ENCODE data around the gene ADGRB2.

Gene ADGRB2

GRCh38 chr1:31701091-31701736 lies 62.9 kb downstream of the ADGRB2 start:
- DNase-seq: peak in 2 of 3 experiments; percentile 53 to 68

DNA sequence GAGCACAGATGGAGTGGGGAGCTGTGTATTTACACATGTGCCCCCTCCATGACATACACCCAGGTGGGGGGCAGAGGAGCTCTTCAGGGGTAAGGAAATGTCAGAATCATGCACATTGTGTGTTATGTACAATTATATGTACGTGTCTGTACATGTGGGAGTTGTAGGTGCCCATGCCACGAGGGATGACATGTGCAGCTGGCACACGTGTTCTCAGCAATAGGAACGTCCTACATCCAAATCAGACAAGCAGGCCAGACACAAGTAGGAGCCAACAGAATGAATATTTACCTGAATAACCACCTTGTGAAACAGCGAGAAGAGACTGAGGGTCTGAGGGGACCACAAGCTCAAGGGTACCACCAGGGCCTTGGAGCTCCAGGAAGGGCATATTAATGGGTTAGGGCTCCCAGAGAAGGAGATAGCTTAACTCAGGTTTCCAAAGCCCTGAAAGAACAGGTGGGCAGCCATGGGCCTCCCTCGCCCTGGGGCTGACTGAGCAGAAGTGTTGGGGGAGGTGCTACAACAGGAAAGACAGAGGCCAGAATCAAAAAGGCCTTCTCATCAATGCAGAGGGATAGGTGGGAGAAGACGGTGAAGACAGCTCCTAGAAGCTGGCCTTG lies 63.6 kb downstream of the ADGRB2 start:
- DNase-seq: peak in 1 of 3 experiments; percentile 58

DNA sequence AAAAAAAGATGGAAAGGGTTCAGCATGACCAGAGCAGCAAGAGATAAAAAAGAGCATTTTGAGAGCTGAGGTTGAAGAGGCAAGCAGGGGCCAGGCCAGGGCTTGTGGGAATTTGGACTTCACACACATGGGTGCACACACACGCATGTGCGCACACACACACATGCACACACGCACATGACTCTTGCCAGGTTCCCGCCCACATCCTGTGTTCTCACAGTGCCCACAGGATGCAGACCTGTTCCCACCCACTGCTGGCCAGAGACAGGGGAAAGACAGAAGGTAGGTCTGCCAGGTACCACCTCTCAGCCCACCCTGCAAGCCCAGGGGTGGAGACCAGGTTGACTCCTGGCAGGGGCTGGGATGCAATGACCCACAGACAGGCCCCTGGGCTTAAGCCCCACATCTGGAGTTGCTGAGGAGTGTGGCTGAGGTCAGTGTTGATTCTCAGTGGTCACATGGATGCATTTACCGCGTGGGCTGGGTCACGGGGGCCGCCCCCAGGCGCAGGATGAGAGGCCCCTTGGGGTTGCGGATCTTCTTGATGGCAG lies 64.7 kb downstream of the ADGRB2 start:
- DNase-seq: no peak

GRCh38 chr1:31697369-31697984 lies 66.7 kb downstream of the ADGRB2 start:
- DNase-seq: no peak

DNA sequence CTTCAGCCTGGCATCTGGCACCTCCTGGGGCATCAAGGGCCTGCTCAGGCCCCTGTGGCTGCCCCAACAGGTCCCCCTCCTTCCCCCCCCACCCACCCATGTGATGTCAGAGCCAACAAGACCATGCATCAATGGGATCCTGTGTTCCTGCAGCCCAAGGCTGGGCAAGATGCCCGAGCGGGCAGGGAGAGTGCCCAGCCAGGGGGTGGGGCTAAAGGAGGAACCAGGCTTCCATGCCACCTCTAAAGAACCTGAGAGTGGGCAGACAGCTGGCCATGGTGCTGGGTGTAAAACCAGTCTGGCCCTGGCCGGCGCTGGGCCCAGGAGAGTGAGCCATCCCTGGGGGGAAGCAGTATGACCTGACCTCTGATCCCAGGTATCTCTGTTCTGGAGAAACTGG lies 67.9 kb downstream of the ADGRB2 start:
- DNase-seq: no peak

DNA sequence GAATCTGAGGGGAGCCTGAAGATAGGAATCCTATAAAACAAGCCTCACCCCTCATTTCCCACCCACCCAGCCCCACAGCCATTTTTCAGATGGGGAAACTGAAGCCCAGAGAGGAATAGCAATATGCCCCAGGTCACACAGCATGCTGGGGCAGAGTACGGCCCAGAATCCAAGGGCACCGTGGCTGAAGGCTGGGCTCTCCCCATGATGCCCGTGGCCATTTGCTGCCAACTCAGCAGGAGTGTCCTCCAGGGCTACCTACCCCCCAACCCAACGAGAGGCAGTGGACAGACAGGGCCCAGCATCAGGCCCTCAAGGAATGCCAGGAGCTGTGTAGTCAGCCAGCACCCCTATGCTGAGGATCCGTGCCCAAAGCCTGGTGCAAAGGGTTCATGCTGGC lies 68.8 kb downstream of the ADGRB2 start:
- DNase-seq: no peak

DNA sequence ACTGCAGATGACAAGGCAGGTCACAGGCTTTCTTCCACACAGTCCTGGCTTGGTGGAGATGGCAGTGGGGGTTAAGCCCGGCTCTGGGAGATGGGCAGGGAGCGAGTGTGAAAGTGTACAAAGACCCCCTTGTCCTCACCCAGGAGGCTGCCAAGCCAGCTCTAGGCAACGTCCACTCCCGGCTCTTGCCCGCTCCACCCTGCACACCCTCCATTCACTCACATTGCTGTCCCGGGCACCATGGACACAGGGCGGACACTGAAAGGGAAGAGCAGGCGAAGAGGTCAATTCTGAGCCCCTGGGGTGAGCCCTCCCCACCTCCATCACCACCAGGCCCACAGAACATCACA lies 69.2 kb downstream of the ADGRB2 start:
- no peak for DNase-seq

DNA sequence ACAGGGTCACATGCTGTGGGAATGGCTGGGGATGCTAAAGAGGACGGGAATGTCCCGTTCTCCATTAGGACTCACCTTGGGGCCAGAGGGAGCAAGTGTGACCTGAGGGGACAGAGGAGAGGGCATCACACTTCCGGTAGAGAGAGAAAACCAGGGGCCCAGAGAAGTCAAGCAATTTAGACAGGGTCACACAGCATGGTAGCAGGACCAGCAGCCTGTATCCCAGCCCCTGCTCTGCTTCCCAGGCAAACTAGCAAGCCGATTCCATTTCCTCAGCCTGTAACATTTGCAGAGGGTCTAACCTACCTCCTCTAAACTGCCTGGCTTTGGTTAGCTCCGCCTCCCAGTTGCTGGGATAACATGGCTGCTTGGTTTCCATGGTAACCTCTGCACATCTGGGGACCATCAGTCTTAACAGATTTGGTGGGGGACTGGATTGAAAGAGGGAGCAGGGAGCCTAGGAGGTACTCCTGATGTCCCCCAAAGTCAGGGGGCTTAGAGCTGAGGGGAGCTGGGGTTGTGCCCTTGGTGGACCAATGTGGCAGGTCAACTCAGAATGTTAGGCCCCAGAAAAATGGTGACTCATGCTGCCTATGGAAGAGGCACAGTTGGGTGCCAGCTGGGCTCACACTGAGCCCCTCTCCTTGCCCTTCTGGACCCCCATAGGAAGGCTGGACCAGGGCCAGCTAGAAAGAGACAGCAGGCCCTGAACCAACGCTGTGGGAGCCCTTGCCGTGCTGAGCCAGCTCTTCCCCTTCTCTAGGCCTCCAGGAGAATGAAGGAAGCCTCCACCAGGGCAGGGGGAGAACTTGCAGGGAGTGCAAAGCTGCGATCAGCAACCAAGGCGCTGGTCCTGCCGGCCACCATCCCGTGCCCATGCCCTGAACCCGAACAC lies 69.8 kb downstream of the ADGRB2 start:
- no peak for DNase-seq

- no peak for DNase-seq
These were observed 70.9 kb downstream of the ADGRB2 start for GRCh38 chr1:31693231-31693630.

GRCh38 chr1:31691951-31692350 lies 72.2 kb downstream of the ADGRB2 start:
- no peak for DNase-seq

- DNase-seq: no peak
These were observed 72.7 kb downstream of the ADGRB2 start for GRCh38 chr1:31691446-31691845.

DNA sequence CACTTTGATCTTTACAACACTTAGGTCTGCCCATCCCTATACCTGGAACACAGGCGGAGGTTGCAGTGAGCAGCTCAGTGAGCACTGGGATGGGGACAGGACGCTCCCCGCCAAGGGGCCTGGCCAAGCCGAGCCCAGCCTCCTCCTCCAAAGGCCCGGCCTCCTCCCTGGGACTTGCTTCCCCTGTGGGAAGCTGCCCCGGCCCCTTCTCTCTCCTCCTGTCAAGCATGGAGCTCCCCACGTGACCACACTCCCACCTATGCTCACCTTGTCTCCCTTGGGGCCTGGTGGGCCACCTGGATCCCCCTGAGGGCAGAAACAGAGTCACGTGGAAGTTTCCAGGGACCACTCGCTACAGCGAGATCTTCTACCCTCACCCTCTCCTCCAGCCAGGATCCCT lies 73.2 kb downstream of the ADGRB2 start:
- no peak for DNase-seq

DNA sequence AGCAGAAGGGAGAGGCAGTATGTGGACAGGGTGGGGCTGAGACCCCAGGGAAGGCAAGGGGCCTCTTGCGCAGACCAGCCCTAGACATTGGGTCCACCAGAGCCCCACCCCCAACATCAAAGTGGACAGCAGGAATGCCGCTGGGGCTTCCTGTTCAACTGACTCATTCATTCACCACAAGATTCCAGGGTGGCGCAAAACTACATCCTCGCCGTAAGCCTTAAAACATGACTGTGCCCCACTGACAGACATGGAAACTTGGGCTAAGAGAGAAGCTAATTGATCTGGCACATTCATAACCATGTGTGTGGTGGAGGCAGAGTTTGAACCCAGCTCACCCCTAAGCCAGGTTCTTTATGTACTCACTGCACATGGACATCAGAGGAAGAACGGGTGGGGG lies 74.3 kb downstream of the ADGRB2 start:
- DNase-seq: no peak

DNA sequence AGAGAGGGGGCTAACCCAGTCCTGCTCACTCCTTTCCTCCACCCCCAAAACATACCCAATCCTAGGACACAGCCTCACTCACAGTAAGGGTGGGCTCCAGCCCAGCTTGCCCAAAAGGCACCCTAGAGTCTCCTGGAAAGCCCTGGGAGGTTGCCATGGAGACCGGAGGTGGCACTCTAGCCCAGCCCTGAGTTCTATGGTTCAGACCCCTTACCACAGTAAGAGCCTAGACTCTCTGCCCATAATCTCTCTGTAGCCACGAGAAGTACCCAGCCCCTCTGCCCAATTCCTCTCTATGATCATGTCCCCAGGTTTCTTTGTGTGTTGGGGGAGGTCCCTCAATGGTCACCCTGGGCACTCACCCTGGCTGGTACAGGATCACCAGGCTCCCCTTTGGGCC lies 74.8 kb downstream of the ADGRB2 start:
- peak in 1 of 3 experiments; percentile 6 for DNase-seq

- no peak for DNase-seq
These were observed 75.8 kb downstream of the ADGRB2 start for GRCh38 chr1:31688233-31688918.

DNA sequence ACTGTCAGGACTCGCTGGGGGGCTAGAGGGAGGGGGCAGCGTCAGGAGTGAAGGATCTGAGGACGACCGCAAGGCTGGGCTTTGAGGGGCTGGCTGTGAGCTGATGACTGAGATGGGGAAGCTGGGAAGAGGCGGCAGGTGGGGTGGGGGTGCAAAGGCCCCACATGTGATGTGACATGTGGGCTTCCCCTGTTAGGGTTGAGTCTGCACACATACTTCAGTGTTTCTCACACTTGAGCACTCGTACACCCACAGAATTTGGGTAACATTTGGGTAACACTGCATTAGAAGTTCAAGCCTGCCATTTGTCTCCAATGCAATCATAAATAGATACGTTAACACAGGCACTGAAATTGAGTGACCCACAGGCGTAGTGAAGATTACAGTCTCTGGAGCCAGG lies 76.5 kb downstream of the ADGRB2 start:
- DNase-seq: no peak

DNA sequence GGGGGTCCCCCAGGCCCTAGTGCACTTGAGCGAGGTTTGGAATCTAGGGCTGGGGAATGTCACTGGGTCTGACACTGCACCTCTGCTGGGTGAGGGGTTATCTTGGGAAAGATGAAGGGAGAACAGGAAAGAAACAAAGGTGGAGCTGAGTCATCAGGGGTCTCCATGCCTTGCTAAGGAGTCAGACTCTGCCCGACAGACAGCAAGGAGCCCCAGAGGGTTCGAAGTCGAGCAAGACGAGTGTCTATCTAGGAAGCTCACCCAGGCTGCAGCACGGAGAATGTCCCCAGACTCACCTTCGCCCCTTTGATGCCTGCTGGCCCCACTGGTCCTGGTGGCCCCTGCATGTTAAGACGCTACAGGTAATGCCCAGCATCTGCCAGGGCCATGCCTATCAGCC lies 78.3 kb downstream of the ADGRB2 start:
- no peak for DNase-seq

DNA sequence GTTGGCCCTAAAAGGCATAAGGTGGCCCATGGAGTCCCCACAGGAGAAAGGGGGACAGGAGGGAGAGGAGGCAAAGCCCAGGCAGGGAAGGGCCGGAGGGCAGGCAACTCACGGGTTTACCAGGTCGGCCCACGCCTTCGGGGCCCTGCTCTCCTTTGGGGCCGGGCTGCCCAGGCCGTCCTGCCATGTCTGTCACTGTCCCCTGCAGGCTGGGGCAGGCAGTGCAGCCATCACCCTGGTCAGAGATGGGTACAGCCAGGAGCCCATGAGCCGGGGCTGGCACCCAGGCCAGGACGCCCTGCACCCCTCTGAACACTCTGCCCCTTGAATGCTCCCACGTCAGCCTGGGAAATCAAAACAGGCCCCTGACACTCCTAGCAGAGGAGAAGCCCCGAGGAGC lies 80.1 kb downstream of the ADGRB2 start:
- DNase-seq: no peak

- no peak for DNase-seq
These were observed 82.7 kb downstream of the ADGRB2 start for GRCh38 chr1:31681415-31681814.

- DNase-seq: no peak
These were observed 84.4 kb downstream of the ADGRB2 start for GRCh38 chr1:31679676-31680230.

DNA sequence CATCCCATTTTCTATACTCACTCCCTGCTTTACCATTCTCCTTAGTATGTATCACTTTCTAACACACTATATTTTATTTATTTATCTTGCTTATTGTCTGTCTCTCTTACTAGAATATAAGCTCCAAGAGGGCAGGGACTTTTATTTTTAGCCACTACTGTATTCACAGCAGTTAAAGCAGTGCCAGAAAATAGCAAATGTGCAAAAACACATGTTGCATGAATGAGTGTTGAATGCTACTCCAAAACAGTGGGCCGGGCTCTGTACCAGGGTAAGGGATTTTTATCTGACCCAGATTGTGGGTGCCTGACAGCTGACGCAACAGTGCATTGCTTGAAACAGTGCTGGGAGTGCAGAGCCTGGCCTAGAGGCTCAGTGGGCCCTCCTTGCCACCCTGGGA lies 85.0 kb downstream of the ADGRB2 start:
- no peak for DNase-seq

- DNase-seq: no peak
These were observed 85.5 kb downstream of the ADGRB2 start for GRCh38 chr1:31678681-31679080.
